ENCODE results near the gene CXCR3.

DNA sequence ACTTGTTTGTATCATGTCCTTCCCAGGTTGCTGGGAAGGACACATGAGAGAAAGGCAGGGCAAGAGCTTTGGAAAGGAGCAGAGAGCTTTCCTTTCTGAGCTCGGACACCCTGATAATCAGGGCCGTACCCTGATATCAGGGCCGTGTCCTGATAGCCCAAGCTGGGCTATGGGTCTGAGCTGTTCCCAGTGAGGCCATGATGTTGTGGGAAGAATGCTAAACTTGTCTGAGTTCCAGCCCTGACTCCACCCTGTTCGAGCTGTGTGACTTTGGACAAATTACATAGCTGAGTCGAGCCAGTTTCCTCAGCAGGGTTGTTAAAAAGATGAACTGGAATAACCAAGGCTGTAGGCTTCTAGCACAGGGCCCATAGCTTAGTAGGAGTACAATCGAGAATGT is 3.3 kb upstream of the CXCR3 start:
- TF ChIP-seq ZNF571 (tag by site-specific recombination; IDR thresholded peaks at IDR 0.05) (no peak), ZNF777 (tag by site-specific recombination; IDR thresholded peaks at IDR 0.05; ENCODE audit: borderline replicate concordance) (no peak), ELK4 (IDR thresholded peaks at IDR 0.05; ENCODE audit: borderline replicate concordance, low read depth, low read length) (no peak), SP2 (tag by site-specific recombination; IDR thresholded peaks at IDR 0.05) (no peak), ZNF670 (tag by site-specific recombination; IDR thresholded peaks at IDR 0.05; ENCODE audit: low read depth) (no peak), ZNF140 (tag by site-specific recombination; IDR thresholded peaks at IDR 0.05) (no peak), ZNF621 (tag by site-specific recombination; IDR thresholded peaks at IDR 0.05) (no peak), TCF7L2 (IDR thresholded peaks at IDR 0.05; ENCODE audit: borderline replicate concordance, low read depth, low read length) (no peak), SP3 (tag by site-specific recombination; IDR thresholded peaks at IDR 0.05) (no peak)
- TF ChIP-seq, protein P1, sequence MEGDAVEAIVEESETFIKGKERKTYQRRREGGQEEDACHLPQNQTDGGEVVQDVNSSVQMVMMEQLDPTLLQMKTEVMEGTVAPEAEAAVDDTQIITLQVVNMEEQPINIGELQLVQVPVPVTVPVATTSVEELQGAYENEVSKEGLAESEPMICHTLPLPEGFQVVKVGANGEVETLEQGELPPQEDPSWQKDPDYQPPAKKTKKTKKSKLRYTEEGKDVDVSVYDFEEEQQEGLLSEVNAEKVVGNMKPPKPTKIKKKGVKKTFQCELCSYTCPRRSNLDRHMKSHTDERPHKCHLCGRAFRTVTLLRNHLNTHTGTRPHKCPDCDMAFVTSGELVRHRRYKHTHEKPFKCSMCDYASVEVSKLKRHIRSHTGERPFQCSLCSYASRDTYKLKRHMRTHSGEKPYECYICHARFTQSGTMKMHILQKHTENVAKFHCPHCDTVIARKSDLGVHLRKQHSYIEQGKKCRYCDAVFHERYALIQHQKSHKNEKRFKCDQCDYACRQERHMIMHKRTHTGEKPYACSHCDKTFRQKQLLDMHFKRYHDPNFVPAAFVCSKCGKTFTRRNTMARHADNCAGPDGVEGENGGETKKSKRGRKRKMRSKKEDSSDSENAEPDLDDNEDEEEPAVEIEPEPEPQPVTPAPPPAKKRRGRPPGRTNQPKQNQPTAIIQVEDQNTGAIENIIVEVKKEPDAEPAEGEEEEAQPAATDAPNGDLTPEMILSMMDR (tag by site-specific recombination; IDR thresholded peaks at IDR 0.05), result no peak
